Erythroblast (primary cell): ENCODE data around the gene PDGFD.

Source experiments
- GATA1 ChIP-seq: IDR thresholded peaks from 2 replicates; pipeline ENCODE4 v1.6.1; 2011; ENCODE audit warnings: low read depth, mild to moderate bottlenecking, control low read depth, low read length, moderate library complexity
- POLR2A ChIP-seq: IDR thresholded peaks from 2 replicates; pipeline ENCODE4 v1.6.1; 2011; ENCODE audit warnings: mild to moderate bottlenecking, low read length

DNA sequence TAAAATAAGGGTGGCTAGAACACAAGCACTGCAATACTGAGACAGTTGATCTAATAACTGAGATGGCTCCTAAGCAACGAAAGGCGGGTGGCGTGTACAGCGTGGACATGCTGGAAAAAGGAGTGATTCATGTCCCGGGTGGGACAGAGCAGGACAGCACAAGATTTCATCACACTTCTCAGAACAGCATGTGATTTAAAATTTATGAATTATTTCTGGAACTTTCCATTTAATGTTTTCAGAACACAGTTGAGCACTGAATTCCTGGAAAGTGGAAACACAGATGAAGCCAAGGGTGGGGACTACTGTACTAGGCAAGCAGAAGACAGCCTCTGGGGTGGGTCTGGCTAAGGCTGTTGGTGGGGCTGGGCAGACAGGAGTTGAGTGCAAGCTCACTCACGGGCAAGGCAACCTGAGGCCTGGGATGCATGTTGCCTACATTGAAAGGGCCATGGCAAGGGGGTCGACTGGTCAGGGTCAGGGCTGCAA, 293.1 kb downstream of the PDGFD start:
- no peak for TF ChIP-seq POLR2A
- no peak for TF ChIP-seq GATA1
